PFSK-1 (cell line): ENCODE data around the gene INPP4B.

Source experiments
- FOXP2 ChIP-seq: optimal IDR thresholded peaks from 2 replicates; pipeline ENCODE3; 2011; ENCODE audit warnings: borderline replicate concordance, control low read depth, inconsistent platforms; ENCODE audit not compliant: insufficient read depth; ENCODE audit errors: extremely low read length, extremely low read depth
- POLR2AphosphoS5 ChIP-seq: IDR thresholded peaks from 2 replicates; pipeline ENCODE4 v1.6.1; 2012; ENCODE audit warnings: low read depth, mild to moderate bottlenecking, control low read depth, low read length, moderate library complexity
- SIN3A ChIP-seq: IDR thresholded peaks from 2 replicates; pipeline ENCODE4 v1.6.1; 2012; ENCODE audit warnings: mild to moderate bottlenecking, low read length, moderate library complexity, borderline replicate concordance; ENCODE audit not compliant: insufficient read depth
- TAF1 ChIP-seq: IDR thresholded peaks from 2 replicates; pipeline ENCODE4 v1.6.1; 2012; ENCODE audit warnings: low read length, control low read depth, borderline replicate concordance; ENCODE audit not compliant: insufficient read depth
- TF ChIP-seq, protein P1 (sequence below), 2 experiments: IDR thresholded peaks; 2 replicates each; pipeline versions ENCODE4 v1.6.1 to v1.8.0; 2011 to 2012; ENCODE audit warnings: low read depth in 2 of 2, low read length in 2 of 2, control low read depth in 1 of 2, inconsistent platforms in 1 of 2, mild to moderate bottlenecking in 1 of 2, moderate library complexity in 1 of 2; ENCODE audit not compliant: insufficient read depth in 1 of 2

Gene INPP4B

DNA sequence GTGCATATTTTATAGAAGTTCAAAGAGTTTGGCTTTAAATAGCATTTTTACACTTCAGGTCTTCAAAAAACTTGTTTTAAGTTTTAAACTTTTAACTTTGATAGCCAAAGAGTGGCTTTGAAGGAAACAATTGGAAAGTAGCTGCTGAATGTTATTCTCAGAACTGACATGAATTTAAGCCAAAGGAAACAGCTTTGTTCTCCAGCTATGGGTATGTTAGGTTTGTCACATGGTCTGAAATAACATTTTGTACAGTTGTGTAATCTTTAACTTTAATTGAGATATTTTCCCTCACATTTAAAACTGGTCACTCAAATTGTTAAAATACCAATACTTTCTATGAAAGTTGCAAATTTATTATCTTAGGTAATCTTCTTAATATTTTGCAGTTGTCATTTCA, 645.1 kb downstream of the INPP4B start:
- TF ChIP-seq SIN3A, result no peak
- TF ChIP-seq, protein P1, sequence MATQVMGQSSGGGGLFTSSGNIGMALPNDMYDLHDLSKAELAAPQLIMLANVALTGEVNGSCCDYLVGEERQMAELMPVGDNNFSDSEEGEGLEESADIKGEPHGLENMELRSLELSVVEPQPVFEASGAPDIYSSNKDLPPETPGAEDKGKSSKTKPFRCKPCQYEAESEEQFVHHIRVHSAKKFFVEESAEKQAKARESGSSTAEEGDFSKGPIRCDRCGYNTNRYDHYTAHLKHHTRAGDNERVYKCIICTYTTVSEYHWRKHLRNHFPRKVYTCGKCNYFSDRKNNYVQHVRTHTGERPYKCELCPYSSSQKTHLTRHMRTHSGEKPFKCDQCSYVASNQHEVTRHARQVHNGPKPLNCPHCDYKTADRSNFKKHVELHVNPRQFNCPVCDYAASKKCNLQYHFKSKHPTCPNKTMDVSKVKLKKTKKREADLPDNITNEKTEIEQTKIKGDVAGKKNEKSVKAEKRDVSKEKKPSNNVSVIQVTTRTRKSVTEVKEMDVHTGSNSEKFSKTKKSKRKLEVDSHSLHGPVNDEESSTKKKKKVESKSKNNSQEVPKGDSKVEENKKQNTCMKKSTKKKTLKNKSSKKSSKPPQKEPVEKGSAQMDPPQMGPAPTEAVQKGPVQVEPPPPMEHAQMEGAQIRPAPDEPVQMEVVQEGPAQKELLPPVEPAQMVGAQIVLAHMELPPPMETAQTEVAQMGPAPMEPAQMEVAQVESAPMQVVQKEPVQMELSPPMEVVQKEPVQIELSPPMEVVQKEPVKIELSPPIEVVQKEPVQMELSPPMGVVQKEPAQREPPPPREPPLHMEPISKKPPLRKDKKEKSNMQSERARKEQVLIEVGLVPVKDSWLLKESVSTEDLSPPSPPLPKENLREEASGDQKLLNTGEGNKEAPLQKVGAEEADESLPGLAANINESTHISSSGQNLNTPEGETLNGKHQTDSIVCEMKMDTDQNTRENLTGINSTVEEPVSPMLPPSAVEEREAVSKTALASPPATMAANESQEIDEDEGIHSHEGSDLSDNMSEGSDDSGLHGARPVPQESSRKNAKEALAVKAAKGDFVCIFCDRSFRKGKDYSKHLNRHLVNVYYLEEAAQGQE (IDR thresholded peaks at IDR 0.05; ENCODE audit: insufficient read depth in 1 of 2, low read depth in 2 of 2, low read length in 2 of 2), result no peak
- TF ChIP-seq POLR2AphosphoS5, result no peak
- TF ChIP-seq TAF1, result no peak
- TF ChIP-seq FOXP2, result no peak

DNA sequence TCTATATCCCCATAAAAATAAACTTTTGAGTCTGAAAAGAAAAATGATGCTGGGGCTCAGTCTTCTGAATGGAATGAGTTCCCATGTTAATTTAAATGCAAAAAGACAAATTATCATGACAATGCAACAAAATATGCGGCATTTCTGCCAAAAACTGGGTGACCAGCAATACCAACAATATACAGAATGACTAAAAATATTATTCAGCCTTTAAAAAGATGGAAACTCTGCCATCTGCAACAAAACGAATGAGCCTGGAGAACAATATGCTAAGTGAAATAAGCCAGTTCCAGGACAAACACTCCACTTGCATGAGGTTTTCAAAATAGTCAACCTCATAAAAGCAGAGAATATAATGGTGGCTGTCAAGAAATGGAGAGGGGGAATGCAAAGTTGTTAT, 651.2 kb downstream of the INPP4B start:
- no peak for TF ChIP-seq POLR2AphosphoS5
- TF ChIP-seq TAF1, result no peak
- TF ChIP-seq SIN3A, result no peak
- no peak for TF ChIP-seq FOXP2
- TF ChIP-seq, protein P1 (IDR thresholded peaks at IDR 0.05; ENCODE audit: insufficient read depth in 1 of 2, low read depth in 2 of 2, low read length in 2 of 2), result no peak

DNA sequence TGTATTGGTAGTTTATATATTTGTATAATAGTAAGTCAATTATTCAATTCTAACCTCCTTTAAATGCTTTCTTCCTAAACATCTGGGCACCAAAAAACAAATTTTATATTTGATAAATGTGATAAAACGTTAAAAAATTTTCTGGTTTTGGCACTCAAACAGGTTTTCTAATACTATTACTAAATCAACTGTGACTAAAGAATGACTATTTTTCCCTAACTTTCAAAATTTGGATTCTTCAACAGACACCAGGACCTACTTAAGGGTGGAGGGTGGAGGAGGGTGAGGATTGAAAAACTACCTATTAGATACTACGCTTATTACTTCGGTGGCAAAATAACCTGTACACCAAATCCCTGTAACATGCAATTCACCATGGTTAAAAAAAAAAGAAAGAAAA, 654.2 kb downstream of the INPP4B start:
- TF ChIP-seq TAF1, result no peak
- TF ChIP-seq, protein P1 (IDR thresholded peaks at IDR 0.05; ENCODE audit: insufficient read depth in 1 of 2, low read depth in 2 of 2, low read length in 2 of 2), result no peak
- no peak for TF ChIP-seq SIN3A
- TF ChIP-seq POLR2AphosphoS5, result no peak
- TF ChIP-seq FOXP2, result no peak

DNA sequence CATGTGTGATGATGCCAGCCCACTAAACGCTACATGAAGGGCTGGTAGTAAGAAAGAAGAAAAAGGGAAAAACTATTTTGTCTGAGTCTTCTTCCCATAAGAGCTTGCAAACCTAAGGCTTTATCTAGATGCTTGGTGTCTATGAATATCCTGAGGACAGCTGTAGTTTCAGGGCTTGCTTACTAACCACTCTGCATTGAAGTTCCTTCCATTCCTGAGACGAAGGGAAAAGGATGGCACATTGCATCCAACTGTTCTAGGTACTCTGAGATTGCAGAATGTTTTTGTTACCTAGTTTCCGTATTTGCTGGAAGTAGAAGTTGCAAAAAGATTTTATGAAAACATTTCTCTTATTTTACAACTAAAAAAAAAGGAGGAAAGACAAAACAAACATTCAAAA, 665.1 kb downstream of the INPP4B start:
- TF ChIP-seq SIN3A (no peak), FOXP2 (no peak), TAF1 (no peak), POLR2AphosphoS5 (no peak)
- TF ChIP-seq, protein P1 (IDR thresholded peaks at IDR 0.05; ENCODE audit: insufficient read depth in 1 of 2, low read depth in 2 of 2, low read length in 2 of 2), result no peak

DNA sequence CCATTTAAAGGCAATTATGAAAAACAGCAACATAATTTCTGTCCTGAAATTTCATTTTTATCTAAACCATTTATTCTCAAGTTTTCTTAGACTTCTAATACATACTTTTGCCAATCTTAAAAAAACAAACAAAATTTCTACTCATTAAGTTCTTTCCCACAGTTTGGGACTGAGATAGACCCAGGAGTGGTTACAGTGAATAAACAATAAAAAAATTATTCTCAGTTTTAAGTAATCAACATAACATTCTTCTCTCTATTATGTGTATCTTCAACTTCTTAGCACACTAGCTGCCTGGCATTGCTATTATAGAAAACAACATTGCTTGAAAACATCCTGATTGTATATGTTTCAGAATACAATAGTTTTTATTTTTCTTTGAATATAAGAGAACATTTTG, 676.9 kb downstream of the INPP4B start:
- TF ChIP-seq TAF1, result no peak
- TF ChIP-seq SIN3A, result no peak
- TF ChIP-seq POLR2AphosphoS5, result no peak
- TF ChIP-seq, protein P1 (IDR thresholded peaks at IDR 0.05; ENCODE audit: insufficient read depth in 1 of 2, low read depth in 2 of 2, low read length in 2 of 2), result no peak
- no peak for TF ChIP-seq FOXP2
